GM12892 (cell line): ENCODE measurements around the gene MAP2K1.

Experiments used
- POLR2AphosphoS5 ChIP-seq: IDR thresholded peaks from 2 replicates; pipeline ENCODE4 v1.6.1; 2011; ENCODE audit warnings: low read depth, low read length, control low read depth
- TAF1 ChIP-seq: IDR thresholded peaks from 2 replicates; pipeline ENCODE4 v1.6.1; 2011; ENCODE audit warnings: low read depth, mild to moderate bottlenecking, control low read depth, low read length, borderline replicate concordance

DNA sequence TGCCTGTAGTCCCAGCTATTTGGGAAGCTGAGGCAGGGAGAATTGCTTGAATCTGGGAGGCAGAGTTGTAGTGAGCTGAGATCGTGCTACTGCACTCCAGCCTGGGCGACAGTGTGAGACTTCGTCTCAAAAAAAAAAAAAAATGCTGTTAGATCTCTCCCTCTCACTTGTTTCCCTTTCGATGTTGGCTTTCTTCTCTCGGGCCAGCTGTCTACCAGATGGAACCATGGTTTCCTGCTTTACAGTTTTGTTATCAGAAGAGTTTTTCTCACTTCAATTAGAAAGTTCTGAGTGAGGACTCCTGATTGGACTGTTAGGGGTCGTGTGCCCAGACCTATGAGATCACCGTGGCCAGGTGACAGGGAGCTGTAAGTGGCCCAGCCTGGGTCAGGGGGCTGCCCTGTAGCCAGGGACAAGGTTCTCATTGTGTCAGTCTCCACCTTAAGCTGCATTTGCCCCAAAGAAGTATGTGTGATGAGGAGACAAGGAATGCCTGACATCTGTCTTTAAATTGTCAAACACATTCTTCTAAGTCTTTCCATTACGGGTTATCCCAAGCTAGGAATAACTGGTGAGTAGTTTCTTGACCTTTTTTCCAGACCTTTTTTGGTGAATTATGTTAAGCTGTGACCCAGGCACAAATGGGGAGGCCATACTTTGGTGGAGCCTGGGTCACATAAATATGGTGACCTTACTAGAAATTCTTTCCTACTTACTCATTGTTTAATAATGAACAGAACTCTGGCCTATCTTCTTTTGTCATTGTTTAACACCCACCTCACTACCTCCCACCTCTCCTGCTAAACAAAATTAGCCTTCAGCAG lies 85.7 kb downstream of the MAP2K1 start:
- TF ChIP-seq POLR2AphosphoS5 (no peak), TAF1 (no peak)
